ENCODE data around the gene C3orf20.

The C3orf20 gene

DNA sequence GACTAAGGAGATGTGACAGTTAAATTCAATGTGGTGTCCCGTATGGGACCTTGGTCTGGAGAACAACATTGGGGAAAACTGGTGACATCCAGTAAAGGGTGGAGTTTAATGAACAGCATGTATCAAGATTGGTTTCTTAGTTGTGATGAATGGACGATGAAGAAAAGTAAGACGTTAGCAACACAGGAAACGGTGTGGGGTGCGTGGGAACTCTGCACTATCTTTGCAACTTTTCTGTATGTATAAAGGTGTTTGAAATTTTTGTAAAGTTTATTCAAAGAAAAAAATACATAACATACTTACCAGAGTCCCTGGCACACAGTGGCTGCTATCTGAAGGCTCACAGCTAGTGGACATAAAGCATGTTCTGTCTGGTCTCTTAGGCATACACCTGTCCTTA, 29.5 kb upstream of the C3orf20 start:
- Histone ChIP-seq H3K27ac (no peak overlapping the region), H3K27me3 (peaks cover 34% of the 10 kb centered on the region), H3K36me3 (no peaks in the 10 kb centered on the region), H3K4me1 (ENCODE audit: control insufficient read depth in 1 of 2, insufficient read depth in 1 of 2, low read depth in 1 of 2, low read length in 1 of 2) (no peaks in the 10 kb centered on the region), H3K4me3 (ENCODE audit: low read depth in 1 of 2, low read length in 1 of 2) (no peak overlapping the region), H3K9me3 (no peaks in the 10 kb centered on the region)
- TF ChIP-seq, protein P1, sequence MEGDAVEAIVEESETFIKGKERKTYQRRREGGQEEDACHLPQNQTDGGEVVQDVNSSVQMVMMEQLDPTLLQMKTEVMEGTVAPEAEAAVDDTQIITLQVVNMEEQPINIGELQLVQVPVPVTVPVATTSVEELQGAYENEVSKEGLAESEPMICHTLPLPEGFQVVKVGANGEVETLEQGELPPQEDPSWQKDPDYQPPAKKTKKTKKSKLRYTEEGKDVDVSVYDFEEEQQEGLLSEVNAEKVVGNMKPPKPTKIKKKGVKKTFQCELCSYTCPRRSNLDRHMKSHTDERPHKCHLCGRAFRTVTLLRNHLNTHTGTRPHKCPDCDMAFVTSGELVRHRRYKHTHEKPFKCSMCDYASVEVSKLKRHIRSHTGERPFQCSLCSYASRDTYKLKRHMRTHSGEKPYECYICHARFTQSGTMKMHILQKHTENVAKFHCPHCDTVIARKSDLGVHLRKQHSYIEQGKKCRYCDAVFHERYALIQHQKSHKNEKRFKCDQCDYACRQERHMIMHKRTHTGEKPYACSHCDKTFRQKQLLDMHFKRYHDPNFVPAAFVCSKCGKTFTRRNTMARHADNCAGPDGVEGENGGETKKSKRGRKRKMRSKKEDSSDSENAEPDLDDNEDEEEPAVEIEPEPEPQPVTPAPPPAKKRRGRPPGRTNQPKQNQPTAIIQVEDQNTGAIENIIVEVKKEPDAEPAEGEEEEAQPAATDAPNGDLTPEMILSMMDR (IDR thresholded peaks at IDR 0.05) = no peak

DNA sequence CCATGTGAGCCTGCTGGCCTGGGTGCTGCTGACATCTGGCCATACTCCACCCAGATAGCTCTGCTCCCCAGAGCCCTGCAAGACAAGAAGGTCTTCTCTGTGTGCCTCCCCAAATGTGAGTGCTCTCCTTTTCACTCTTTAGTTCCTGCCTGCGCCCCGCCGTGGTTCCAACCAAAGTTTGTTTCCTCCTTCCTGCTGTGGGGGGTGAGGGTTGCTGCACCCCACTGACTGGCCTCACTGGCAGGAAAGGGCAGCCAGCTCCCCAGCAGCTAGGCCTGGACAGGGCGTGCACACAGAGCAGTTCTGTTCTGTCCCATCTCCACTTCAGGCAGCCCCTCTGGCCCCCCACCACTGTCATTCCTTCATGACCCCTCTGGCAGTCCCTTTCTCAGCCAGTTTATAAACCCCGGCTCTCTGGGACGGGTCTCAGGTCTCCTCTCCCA, 28.8 kb upstream of the C3orf20 start:
- TF ChIP-seq, protein P1 (IDR thresholded peaks at IDR 0.05) = no peak
- Histone ChIP-seq H3K27ac (no peak overlapping the region), H3K9me3 (no peaks in the 10 kb centered on the region), H3K4me1 (ENCODE audit: control insufficient read depth in 1 of 2, insufficient read depth in 1 of 2, low read depth in 1 of 2, low read length in 1 of 2) (peaks cover 0 to 5% of the 10 kb centered on the region in 2 experiments), H3K27me3 (peaks cover 27% of the 10 kb centered on the region), H3K36me3 (no peaks in the 10 kb centered on the region), H3K4me3 (ENCODE audit: low read depth in 1 of 2, low read length in 1 of 2) (no peak overlapping the region)

DNA sequence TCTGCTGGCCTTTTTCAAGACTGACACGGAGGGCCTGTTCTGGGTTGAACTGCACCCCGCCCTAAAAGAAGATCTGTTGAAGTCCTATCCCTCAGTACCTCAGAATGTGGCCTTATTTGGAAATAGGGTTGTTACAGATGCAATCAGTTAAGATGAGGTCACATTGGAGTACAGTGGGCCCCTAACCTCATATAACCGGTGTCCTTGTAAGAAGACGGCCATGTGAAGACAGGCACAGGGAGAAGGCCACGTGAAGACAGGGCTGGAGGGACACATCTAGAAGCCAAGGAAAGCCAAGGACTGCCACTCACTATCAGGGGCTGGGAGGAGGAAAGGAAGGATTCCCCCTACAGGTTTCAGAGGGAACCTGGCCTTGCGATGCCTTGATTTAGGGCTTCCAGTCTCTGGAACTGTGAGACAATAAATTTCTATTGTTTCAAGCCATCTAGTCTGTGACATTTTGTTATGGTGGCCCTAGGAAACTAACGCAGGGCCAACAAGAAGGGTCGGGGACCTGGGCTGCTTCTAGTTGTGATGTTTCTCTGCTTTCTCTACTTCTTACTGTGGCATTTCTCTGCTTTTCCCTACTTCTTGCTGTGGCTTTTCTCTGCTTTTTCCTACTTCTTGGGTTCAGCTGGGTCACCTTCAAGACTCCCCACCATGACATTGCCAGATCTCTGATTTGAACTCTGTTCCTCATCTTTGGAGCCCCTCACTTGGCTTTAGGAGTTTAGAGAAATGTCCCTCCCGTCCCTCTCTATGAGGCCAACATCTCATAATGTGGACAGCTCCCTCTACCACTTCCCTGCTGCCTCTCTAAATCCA, 28.1 kb upstream of the C3orf20 start:
- Histone ChIP-seq H3K9me3 (no peaks in the 10 kb centered on the region), H3K4me3 (ENCODE audit: low read depth in 1 of 2, low read length in 1 of 2) (no peak overlapping the region), H3K4me1 (ENCODE audit: control insufficient read depth in 1 of 2, insufficient read depth in 1 of 2, low read depth in 1 of 2, low read length in 1 of 2) (peaks cover under 1 to 5% of the 10 kb centered on the region in 2 experiments), H3K36me3 (no peaks in the 10 kb centered on the region), H3K27me3 (peaks cover 21% of the 10 kb centered on the region), H3K27ac (no peak overlapping the region)
- TF ChIP-seq, protein P1 (IDR thresholded peaks at IDR 0.05) = no peak

DNA sequence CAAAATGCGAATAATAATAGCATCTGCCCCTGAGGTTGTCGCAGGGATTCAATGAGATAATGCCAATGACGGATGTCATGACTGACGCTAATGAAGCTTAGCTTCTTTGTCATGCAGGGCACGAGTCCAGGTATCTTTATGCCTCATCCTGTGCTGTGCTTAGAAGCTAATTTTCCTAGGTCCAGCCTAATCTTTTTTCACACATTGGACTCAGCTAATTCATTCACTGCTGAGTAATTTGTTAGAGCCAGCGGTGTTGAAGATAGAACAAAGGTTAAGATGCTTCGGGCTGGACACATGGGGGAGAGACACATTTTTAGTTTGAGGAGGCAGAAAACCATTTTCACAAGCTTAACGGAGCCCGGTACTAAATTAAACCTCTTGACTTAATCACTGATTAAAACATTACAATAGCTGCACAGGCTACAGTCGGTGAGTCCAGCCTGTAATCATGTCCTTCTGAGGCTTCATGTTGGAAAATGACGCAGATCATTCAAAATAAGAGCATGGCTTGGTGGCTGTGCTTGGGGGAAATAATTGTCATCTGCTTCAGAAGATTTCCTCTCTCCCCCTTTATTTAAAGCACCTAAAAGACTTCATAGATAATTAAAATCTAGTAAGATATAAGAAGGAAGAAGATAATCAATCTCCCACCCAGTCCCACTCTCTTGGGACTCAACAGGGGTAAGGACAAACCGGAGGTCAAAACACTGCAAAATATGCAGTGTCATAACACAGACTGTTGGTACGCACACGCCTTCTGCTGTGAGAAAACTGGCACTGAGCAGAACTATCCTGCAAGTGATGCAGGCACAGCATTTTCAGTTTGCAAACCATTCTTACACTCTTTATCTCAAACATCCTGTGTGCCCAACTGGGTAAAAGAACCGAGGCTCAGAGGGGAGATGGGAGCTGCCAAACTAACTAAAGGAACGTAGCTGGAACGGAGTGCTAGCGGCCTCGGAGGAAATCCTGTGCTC, 26.7 kb upstream of the C3orf20 start:
- Histone ChIP-seq H3K9me3 (no peaks in the 10 kb centered on the region), H3K27ac (no peak overlapping the region), H3K36me3 (no peaks in the 10 kb centered on the region), H3K4me1 (ENCODE audit: control insufficient read depth in 1 of 2, insufficient read depth in 1 of 2, low read depth in 1 of 2, low read length in 1 of 2) (peaks cover 12 to 19% of the 10 kb centered on the region in 2 experiments), H3K4me3 (ENCODE audit: low read depth in 1 of 2, low read length in 1 of 2) (no peak overlapping the region), H3K27me3 (peaks cover 8% of the 10 kb centered on the region)
- TF ChIP-seq, protein P1 (IDR thresholded peaks at IDR 0.05) = no peak

DNA sequence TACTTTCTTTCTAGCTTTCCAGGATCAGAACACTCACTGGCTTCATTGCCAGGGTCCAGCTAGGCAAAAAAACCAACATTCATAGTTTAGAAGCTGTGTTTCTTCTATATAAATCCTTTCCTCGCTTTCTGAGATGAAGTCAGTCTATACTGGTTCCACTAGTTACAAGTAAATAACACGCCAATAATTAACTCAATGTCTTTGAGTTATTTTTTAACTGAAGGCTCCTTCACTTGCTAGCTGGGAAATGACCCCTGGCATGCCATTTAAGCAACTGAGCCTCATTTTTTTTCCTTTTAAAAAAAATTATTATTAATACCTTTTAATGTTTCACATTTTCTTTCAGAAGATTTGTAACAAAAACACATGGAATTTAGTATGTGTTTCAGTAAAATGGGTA, 25.5 kb upstream of the C3orf20 start:
- TF ChIP-seq, protein P1 (IDR thresholded peaks at IDR 0.05) = no peak
- Histone ChIP-seq H3K27ac (no peak overlapping the region), H3K4me1 (ENCODE audit: control insufficient read depth in 1 of 2, insufficient read depth in 1 of 2, low read depth in 1 of 2, low read length in 1 of 2) (peaks cover 14 to 28% of the 10 kb centered on the region in 2 experiments), H3K36me3 (peaks cover 7% of the 10 kb centered on the region), H3K9me3 (no peaks in the 10 kb centered on the region), H3K27me3 (no peaks in the 10 kb centered on the region), H3K4me3 (ENCODE audit: low read depth in 1 of 2, low read length in 1 of 2) (no peak overlapping the region)
